ENCODE measurements around the gene DGCR6L. TPM values are rescaled to one million over a fixed set of nuclear protein-coding genes. Genes with fewer than 3 reads are reported as not detected.
"Not testable (repeated sequence)": the region's sequence is repeated elsewhere in the genome, so short reads cannot be mapped to it uniquely, and the experiment has no call there.

Gene DGCR6L
- total RNA-seq, 1 donor from 2014 or later = 33.3 TPM

DNA sequence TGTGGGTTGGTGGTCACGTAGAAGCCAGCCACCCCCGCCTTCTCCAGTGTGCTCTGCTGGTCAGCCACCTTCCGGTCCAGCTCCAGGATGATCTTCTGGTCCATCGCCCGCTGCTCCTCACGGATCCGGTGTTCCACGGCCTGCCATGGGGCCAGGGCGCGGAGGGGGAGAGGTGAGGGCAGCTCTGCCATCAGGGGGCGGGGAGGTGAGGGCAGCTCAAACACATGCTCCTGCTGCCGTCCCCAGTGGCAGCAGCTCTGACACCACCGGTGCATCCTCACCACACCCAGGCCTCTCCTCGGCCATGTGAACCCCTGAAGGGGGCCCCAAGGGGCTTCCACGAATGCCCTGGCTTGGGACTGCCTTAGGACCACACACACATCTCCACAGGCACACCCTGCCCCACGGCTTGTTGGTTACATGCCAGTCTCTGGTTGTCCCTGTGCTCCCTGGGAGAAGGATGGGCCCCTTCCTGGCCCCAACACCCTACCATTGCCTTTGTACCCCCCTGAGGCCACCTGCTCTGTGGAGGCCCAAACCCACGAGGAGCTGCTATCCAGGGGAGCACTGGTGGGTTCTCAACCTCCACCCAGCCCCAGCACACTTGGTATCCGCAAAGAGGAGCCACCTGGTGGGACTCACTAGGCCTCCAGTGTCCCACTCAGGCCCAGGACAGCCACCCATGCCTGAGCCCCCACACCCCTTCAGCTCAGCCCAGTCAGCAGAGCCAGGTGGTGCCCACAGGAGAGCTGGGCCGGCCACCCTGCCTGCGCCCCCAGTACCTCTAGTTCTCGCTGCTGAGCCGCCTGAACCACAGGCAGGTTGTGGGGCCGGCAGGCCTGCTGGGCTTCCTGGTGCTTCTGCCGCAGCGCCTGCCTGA lies 4.3 kb downstream of the DGCR6L start:
- Mint-ChIP-seq H3K27me3 (ENCODE audit: low read depth, unreplicated experiment) (no peaks in the 10 kb centered on the region), H3K9me3 (ENCODE audit: unreplicated experiment) (no peaks in the 10 kb centered on the region), H3K27ac (ENCODE audit: unreplicated experiment) (no peak overlapping the region), H3K4me1 (ENCODE audit: low read depth, unreplicated experiment) (peaks cover 14% of the 10 kb centered on the region), H3K36me3 (ENCODE audit: low read depth, unreplicated experiment) (no peaks in the 10 kb centered on the region), H3K4me3 (ENCODE audit: unreplicated experiment) (no peak overlapping the region)
- Histone ChIP-seq H4K20me1 (ENCODE audit: insufficient read depth, low read length) (peaks cover 28% of the 10 kb centered on the region), H3K9ac (ENCODE audit: low read length) (no peak overlapping the region), H3K9me3 (ENCODE audit: insufficient read depth, low read depth, low read length) (no peaks in the 10 kb centered on the region), H3K4me1 (ENCODE audit: insufficient read depth, low read length) (peaks cover 8% of the 10 kb centered on the region), H2AFZ (ENCODE audit: low read depth, low read length) (no peak overlapping the region), H3K36me3 (ENCODE audit: insufficient read depth, low read length) (no peaks in the 10 kb centered on the region), H3K79me2 (ENCODE audit: insufficient read depth, low read length) (peaks cover 13% of the 10 kb centered on the region), H3K4me2 (ENCODE audit: low read length) (no peak overlapping the region), H3K27ac (ENCODE audit: low read depth, low read length) (no peak overlapping the region), H3K4me3 (ENCODE audit: insufficient read depth, low read depth, low read length) (no peak overlapping the region), H3K27me3 (ENCODE audit: insufficient read depth, low read length) (no peaks in the 10 kb centered on the region)
- no peak for DNase-seq (ENCODE audit: low read depth)
- no peak for TF ChIP-seq EZH2 (IDR thresholded peaks at IDR 0.05; ENCODE audit: insufficient read depth, low read length)
- TF ChIP-seq, protein P1, sequence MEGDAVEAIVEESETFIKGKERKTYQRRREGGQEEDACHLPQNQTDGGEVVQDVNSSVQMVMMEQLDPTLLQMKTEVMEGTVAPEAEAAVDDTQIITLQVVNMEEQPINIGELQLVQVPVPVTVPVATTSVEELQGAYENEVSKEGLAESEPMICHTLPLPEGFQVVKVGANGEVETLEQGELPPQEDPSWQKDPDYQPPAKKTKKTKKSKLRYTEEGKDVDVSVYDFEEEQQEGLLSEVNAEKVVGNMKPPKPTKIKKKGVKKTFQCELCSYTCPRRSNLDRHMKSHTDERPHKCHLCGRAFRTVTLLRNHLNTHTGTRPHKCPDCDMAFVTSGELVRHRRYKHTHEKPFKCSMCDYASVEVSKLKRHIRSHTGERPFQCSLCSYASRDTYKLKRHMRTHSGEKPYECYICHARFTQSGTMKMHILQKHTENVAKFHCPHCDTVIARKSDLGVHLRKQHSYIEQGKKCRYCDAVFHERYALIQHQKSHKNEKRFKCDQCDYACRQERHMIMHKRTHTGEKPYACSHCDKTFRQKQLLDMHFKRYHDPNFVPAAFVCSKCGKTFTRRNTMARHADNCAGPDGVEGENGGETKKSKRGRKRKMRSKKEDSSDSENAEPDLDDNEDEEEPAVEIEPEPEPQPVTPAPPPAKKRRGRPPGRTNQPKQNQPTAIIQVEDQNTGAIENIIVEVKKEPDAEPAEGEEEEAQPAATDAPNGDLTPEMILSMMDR (IDR thresholded peaks at IDR 0.05; ENCODE audit: insufficient read depth, low read depth, low read length) = no peak
- FAIRE-seq = no peak

DNA sequence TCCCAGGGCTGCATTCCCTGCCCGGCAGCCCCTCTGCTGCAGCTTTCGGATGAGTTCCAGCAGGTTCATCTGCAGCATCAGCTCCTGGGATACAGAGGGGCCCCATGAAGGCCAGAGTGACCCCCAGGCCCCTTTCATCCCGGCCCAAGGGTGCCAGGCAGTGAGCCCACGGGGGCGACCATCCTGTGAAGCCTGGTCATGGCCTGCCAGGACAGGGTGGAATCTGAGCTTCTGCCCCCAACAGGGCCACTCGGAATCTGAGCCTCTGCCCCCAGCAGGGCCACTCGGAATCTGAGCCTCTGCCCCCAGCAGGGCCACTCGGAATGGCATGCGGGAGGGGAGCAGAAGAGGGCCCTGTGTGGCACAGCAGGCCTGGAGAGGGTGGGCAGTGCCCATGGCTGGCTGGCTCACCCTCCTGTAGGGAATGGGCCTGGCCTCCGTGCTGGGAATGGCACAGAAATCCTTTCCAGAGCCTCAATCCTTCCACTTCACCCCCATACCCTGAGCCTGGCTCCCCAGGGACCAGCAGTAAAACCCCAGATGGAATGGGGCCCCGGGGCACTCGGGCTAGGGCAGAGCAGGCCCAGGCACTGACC lies 5.0 kb downstream of the DGCR6L start:
- not testable (repeated sequence) for H3K27ac Mint-ChIP-seq (ENCODE audit: unreplicated experiment)

DNA sequence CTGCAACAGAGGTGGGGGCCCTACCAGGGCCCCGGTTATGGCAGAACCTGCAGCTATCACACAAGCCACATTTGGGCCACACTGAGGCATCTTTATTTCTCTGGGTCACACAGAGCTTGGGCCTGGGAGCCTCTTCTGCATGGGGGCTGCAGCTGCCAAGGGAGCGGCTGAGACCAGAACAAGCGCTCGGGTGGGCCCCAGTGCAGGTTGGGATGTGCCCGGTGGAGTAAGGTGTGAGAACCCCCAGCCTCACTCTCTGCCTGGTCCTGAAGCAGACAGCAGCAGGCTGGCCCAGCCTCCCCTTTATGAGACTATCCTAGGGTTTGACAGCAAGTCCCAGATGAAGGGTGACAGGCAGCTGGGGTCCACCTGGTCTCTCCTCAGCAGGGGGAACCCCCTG lies 5.7 kb downstream of the DGCR6L start:
- not testable (repeated sequence) for H3K27me3 Mint-ChIP-seq (ENCODE audit: low read depth, unreplicated experiment); H3K9me3 ChIP-seq (ENCODE audit: insufficient read depth, low read depth, low read length); H3K79me2 ChIP-seq (ENCODE audit: insufficient read depth, low read length); H3K27ac Mint-ChIP-seq (ENCODE audit: unreplicated experiment); DNase-seq (ENCODE audit: low read depth); H2AFZ ChIP-seq (ENCODE audit: low read depth, low read length); H3K9ac ChIP-seq (ENCODE audit: low read length); H3K4me1 ChIP-seq (ENCODE audit: insufficient read depth, low read length); H3K27ac ChIP-seq (ENCODE audit: low read depth, low read length); H3K4me3 Mint-ChIP-seq (ENCODE audit: unreplicated experiment); H3K27me3 ChIP-seq (ENCODE audit: insufficient read depth, low read length); H3K4me2 ChIP-seq (ENCODE audit: low read length); FAIRE-seq; H3K4me3 ChIP-seq (ENCODE audit: insufficient read depth, low read depth, low read length); H3K36me3 ChIP-seq (ENCODE audit: insufficient read depth, low read length); H3K36me3 Mint-ChIP-seq (ENCODE audit: low read depth, unreplicated experiment); H3K9me3 Mint-ChIP-seq (ENCODE audit: unreplicated experiment)
- H3K4me1 Mint-ChIP-seq (ENCODE audit: low read depth, unreplicated experiment) = peaks cover 14% of the 10 kb centered on the region
- peaks cover 27% of the 10 kb centered on the region for H4K20me1 ChIP-seq (ENCODE audit: insufficient read depth, low read length)

More for the DNA sequence above, 5.0 kb downstream of the DGCR6L start:
- H3K4me1 Mint-ChIP-seq (ENCODE audit: low read depth, unreplicated experiment) = peaks cover 14% of the 10 kb centered on the region
- not testable (repeated sequence) for H3K27me3 Mint-ChIP-seq (ENCODE audit: low read depth, unreplicated experiment); H3K27me3 ChIP-seq (ENCODE audit: insufficient read depth, low read length); H3K36me3 Mint-ChIP-seq (ENCODE audit: low read depth, unreplicated experiment); H3K4me3 Mint-ChIP-seq (ENCODE audit: unreplicated experiment); H3K4me3 ChIP-seq (ENCODE audit: insufficient read depth, low read depth, low read length); H2AFZ ChIP-seq (ENCODE audit: low read depth, low read length); H3K9ac ChIP-seq (ENCODE audit: low read length); H3K4me1 ChIP-seq (ENCODE audit: insufficient read depth, low read length); H3K27ac ChIP-seq (ENCODE audit: low read depth, low read length); FAIRE-seq; H3K79me2 ChIP-seq (ENCODE audit: insufficient read depth, low read length); H3K4me2 ChIP-seq (ENCODE audit: low read length); H3K9me3 ChIP-seq (ENCODE audit: insufficient read depth, low read depth, low read length); H3K9me3 Mint-ChIP-seq (ENCODE audit: unreplicated experiment); H3K36me3 ChIP-seq (ENCODE audit: insufficient read depth, low read length); DNase-seq (ENCODE audit: low read depth)
- H4K20me1 ChIP-seq (ENCODE audit: insufficient read depth, low read length) = peaks cover 28% of the 10 kb centered on the region

DNA sequence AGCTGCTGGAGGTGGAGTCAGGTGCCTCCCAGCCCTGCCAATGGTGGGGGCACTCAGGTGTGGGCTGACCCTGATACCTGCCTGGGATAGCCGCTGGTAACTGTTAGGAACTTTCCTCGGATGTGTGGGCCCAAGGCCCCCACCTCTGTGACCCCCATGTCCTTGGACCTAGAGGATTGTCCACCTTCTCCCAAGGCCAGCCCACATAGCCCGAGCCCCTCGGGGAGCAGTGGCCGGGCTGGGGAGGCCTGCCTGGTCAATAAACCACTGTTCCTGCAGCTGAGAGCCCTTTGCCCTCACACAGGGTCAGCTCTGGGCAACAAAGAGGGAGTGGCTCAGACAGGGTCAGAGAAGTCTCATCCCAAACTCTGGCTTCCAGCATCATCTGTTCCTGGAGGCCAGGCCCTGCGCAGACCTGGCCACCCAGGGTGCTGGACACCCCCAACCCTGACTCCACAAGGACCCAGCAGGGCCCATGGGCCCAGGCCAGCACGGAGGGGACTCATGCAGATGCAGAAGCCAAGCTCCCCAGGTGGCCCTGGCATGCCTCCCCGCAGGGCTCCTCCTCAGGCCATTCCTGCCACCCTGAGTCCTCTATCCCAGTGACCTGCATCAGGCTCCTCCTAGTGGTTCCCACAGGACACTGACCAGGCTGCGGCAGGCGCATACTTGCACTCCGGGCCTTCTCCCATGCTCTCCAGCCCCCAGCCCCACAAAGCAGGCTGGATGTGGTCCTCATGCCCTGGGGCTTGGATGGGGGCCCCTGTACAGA lies 6.4 kb downstream of the DGCR6L start:
- not testable (repeated sequence) for H3K27me3 ChIP-seq (ENCODE audit: insufficient read depth, low read length); H3K27ac ChIP-seq (ENCODE audit: low read depth, low read length); FAIRE-seq; H3K36me3 Mint-ChIP-seq (ENCODE audit: low read depth, unreplicated experiment); H3K9me3 ChIP-seq (ENCODE audit: insufficient read depth, low read depth, low read length); H2AFZ ChIP-seq (ENCODE audit: low read depth, low read length); H3K4me1 ChIP-seq (ENCODE audit: insufficient read depth, low read length); H3K27ac Mint-ChIP-seq (ENCODE audit: unreplicated experiment); H3K4me3 ChIP-seq (ENCODE audit: insufficient read depth, low read depth, low read length); H3K36me3 ChIP-seq (ENCODE audit: insufficient read depth, low read length); H3K4me3 Mint-ChIP-seq (ENCODE audit: unreplicated experiment); H3K9ac ChIP-seq (ENCODE audit: low read length); H3K27me3 Mint-ChIP-seq (ENCODE audit: low read depth, unreplicated experiment); DNase-seq (ENCODE audit: low read depth); H3K4me2 ChIP-seq (ENCODE audit: low read length); H3K9me3 Mint-ChIP-seq (ENCODE audit: unreplicated experiment); H3K79me2 ChIP-seq (ENCODE audit: insufficient read depth, low read length)
- H3K4me1 Mint-ChIP-seq (ENCODE audit: low read depth, unreplicated experiment) = peaks cover 14% of the 10 kb centered on the region
- H4K20me1 ChIP-seq (ENCODE audit: insufficient read depth, low read length) = peaks cover 20% of the 10 kb centered on the region

All from astrocyte (in vitro differentiated cells and primary cell).